Psoas muscle (tissue), 8 donors: ENCODE data around the gene JAKMIP1. TPM values are rescaled to one million over a fixed set of nuclear protein-coding genes. Genes with fewer than 3 reads are reported as not detected.

Source experiments
- ATAC-seq, 4 donors: fragments of 200-7000 bp; cut with Tn5 transposase; one replicate each; pipeline ENCODE4 v1.9.1; 2020; ENCODE audit warnings: moderate library complexity in 3 of 4, mild to moderate bottlenecking in 2 of 4
- DNase-seq, 2 donors: peaks; one replicate each; pipeline ENCODE4 v3.0.0-alpha.2; 2020
- H3K27ac ChIP-seq: fragments of 200-600 bp; one replicate; pipeline ENCODE4 v1.8.0; 2022
- H3K27me3 ChIP-seq, 3 donors: fragments of 200-600 bp in 1 of 3; one replicate each; pipeline versions ENCODE4 v1.6.1 to v1.8.0; 2013 to 2022; ENCODE audit warnings: low read length in 2 of 3, mild to moderate bottlenecking in 2 of 3, moderate library complexity in 1 of 3; ENCODE audit not compliant: insufficient read depth in 3 of 3
- H3K36me3 ChIP-seq, 2 donors: fragments of 200-600 bp in 1 of 2; one replicate each; pipeline versions ENCODE4 v1.6.1 to v1.8.0; 2013 to 2022; ENCODE audit warnings: low read depth in 1 of 2, mild to moderate bottlenecking in 1 of 2, moderate library complexity in 1 of 2; ENCODE audit not compliant: insufficient read depth in 1 of 2
- H3K4me1 ChIP-seq: fragments of 200-600 bp; one replicate; pipeline ENCODE4 v1.8.0; 2022
- H3K4me3 ChIP-seq: fragments of 200-600 bp; one replicate; pipeline ENCODE4 v1.8.0; 2022; ENCODE audit warnings: mild to moderate bottlenecking
- H3K9me3 ChIP-seq: fragments of 200-600 bp; one replicate; pipeline ENCODE4 v1.8.0; 2022
- WGBS, 3 donors: extraction: QIAGEN DNeasy Blood & Tissue Kit; methylation state at CpG; one replicate each; pipeline versions ENCODE4 v1.1.6 to v1.1.7; 2013; 5-methylcytosine and 5-hydroxymethylcytosine counted together
- intact Hi-C, 2 donors: fragments of 100-400 bp; cut with DNase I; formaldehyde crosslinking; loops; one replicate each; pipeline versions ENCODE4 v1.11.0 to v1.14.2; 2022
- polyA plus RNA-seq, 3 donors: library from polyadenylated mRNA; stranded (reverse); fragments of 200-250 nt; gene quantifications; one replicate each; pipeline ENCODE4 v1.2.3, GENCODE V29; 2013
- total RNA-seq, 4 donors: library from RNA; stranded (reverse); fragmentation: NEBNext Ultra II Directional in 2 of 4; extraction: Animal tissue kit (Norgen Biotek cat#: 25700) in 2 of 4; gene quantifications; one replicate each; pipeline versions ENCODE4 v1.2.1 to v1.2.4, GENCODE V29; 2021 to 2023
- TF ChIP-seq, protein P1 (sequence below): fragments of 200-600 bp; IDR thresholded peaks from one replicate; pipeline ENCODE4 v1.8.0; 2022; ENCODE audit warnings: antibody characterized with exemption
- donor health status: healthy with polysubstance abuse.
- donor health status: DM: no; HTN: no; CAD: no; lungs with moderate emphysema.
- donor health status: Bipolar disorder and iron deficiency.
- donor health status: healthy.
- donor health status: DM: yes; HTN: yes; CAD: no.
- donor health status: DM: no; HTN: no; CAD: no.
- donor health status: DM: no; HTN: no; CAD: no.
- donor health status: DM: yes; HTN: yes; CAD: no.

The JAKMIP1 gene
- total and polyA plus RNA-seq, 7 donors: 0.04 TPM; not detected in 6

- ATAC-seq (no peak), DNase-seq (no peak)
- TF ChIP-seq, protein P1, sequence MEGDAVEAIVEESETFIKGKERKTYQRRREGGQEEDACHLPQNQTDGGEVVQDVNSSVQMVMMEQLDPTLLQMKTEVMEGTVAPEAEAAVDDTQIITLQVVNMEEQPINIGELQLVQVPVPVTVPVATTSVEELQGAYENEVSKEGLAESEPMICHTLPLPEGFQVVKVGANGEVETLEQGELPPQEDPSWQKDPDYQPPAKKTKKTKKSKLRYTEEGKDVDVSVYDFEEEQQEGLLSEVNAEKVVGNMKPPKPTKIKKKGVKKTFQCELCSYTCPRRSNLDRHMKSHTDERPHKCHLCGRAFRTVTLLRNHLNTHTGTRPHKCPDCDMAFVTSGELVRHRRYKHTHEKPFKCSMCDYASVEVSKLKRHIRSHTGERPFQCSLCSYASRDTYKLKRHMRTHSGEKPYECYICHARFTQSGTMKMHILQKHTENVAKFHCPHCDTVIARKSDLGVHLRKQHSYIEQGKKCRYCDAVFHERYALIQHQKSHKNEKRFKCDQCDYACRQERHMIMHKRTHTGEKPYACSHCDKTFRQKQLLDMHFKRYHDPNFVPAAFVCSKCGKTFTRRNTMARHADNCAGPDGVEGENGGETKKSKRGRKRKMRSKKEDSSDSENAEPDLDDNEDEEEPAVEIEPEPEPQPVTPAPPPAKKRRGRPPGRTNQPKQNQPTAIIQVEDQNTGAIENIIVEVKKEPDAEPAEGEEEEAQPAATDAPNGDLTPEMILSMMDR: no peak
- no peaks in the 10 kb centered on the region for H3K36me3 ChIP-seq
- H3K4me1 ChIP-seq: no peaks in the 10 kb centered on the region
- intact Hi-C loops: no loop called here
- H3K4me3 ChIP-seq: no peak overlapping the region
- 88 to 92% (median 91%) methylated on average over 29 to 30 of the region's 30 CpGs for WGBS, 3 donors
- H3K27me3 ChIP-seq: peaks cover 0 to 18% (median 0%) of the 10 kb centered on the region in 3 donors
- no peak overlapping the region for H3K27ac ChIP-seq
- H3K9me3 ChIP-seq: no peaks in the 10 kb centered on the region
These were observed 32.8 kb upstream of the JAKMIP1 start for GRCh38 chr4:6232836-6233785.

DNA sequence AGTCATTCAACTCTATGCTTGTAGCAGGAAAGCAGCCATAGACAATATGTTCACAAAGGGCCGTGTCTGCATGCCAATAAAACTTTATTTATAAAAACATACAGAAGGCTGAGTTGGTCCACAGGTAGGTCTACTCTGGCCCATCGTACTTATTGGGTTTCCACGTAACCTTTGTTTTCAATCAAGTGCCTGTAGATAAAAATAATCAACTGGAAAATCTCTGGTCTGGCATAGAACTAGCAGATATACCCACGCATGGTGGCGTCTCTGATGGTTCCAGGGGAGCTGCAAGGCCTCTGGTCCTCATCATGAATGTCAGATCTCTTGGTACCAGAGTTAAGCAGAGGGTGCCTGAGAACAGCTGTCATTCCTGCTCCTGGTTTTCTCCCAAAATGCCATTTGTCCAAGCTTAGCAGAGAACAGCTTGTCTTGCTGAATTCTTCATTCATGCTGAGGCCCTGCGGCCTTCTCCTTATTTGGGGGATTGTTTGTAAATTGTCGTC lies 31.4 kb upstream of the JAKMIP1 start:
- TF ChIP-seq, protein P1: no peak
- intact Hi-C loops: no loop called here
- H3K36me3 ChIP-seq: no peaks in the 10 kb centered on the region
- peaks cover 0 to 18% (median 0%) of the 10 kb centered on the region in 3 donors for H3K27me3 ChIP-seq
- ATAC-seq (no peak), DNase-seq (no peak)
- H3K4me1 ChIP-seq: no peaks in the 10 kb centered on the region
- WGBS, 3 donors: 54 to 75% (median 59%) methylated on average over 7 of the region's 7 CpGs
- no peaks in the 10 kb centered on the region for H3K9me3 ChIP-seq
- no peak overlapping the region for H3K4me3 ChIP-seq
- no peak overlapping the region for H3K27ac ChIP-seq

GRCh38 chr4:6230827-6231662 lies 30.7 kb upstream of the JAKMIP1 start:
- TF ChIP-seq, protein P1: no peak
- ATAC-seq (no peak), DNase-seq (no peak)
- peaks cover 0 to 23% (median 0%) of the 10 kb centered on the region in 3 donors for H3K27me3 ChIP-seq
- H3K4me1 ChIP-seq: no peaks in the 10 kb centered on the region
- 88 to 91% (median 90%) methylated on average over 21 of the region's 21 CpGs for WGBS, 3 donors
- intact Hi-C loops: no loop called here
- H3K4me3 ChIP-seq: no peak overlapping the region
- H3K9me3 ChIP-seq: no peaks in the 10 kb centered on the region
- no peak overlapping the region for H3K27ac ChIP-seq
- H3K36me3 ChIP-seq: no peaks in the 10 kb centered on the region

GRCh38 chr4:6230502-6230785 lies 30.1 kb upstream of the JAKMIP1 start:
- H3K36me3 ChIP-seq: no peaks in the 10 kb centered on the region
- ATAC-seq: no peak
- H3K4me1 ChIP-seq: no peaks in the 10 kb centered on the region
- TF ChIP-seq, protein P1: no peak
- WGBS, 3 donors: 63 to 76% (median 65%) methylated on average over 3 of the region's 3 CpGs
- DNase-seq: no peak
- no peak overlapping the region for H3K27ac ChIP-seq
- H3K27me3 ChIP-seq: peaks cover 0 to 18% (median 2%) of the 10 kb centered on the region in 3 donors
- intact Hi-C loops: no loop called here
- no peak overlapping the region for H3K4me3 ChIP-seq
- H3K9me3 ChIP-seq: no peaks in the 10 kb centered on the region
